HG03045 (cell line): ENCODE data around the gene KMT2E.
A peak's percentile ranks its signal among the peaks of the same experiment; 100 is the strongest.

ENCODE experiments used
- ATAC-seq: cut with Tn5 transposase; IDR thresholded peaks from one replicate; pipeline ENCODE4 v1.9.1; 2021; ENCODE audit warnings: mild to moderate bottlenecking, moderate library complexity; ENCODE audit not compliant: unreplicated experiment

The KMT2E gene

GRCh38 chr7:105009667-105010503 is 4.1 kb upstream of the KMT2E start:
- ATAC-seq, result no peak

- ATAC-seq, result no peak
These were observed 3.4 kb upstream of the KMT2E start for GRCh38 chr7:105010504-105011130.

GRCh38 chr7:105011141-105011830 is 2.7 kb upstream of the KMT2E start:
- no peak for ATAC-seq

GRCh38 chr7:105011831-105012502 is 2.0 kb upstream of the KMT2E start:
- no peak for ATAC-seq

GRCh38 chr7:105012503-105013220 is 1.3 kb upstream of the KMT2E start:
- ATAC-seq, result peak; percentile 73

- ATAC-seq, result peak; percentile 44
These were observed 687 bp upstream of the KMT2E start for GRCh38 chr7:105013221-105013815.

GRCh38 chr7:105014693-105015389 is 836 bp downstream of the KMT2E start:
- ATAC-seq, result no peak

- ATAC-seq, result no peak
These were observed 1.5 kb downstream of the KMT2E start for GRCh38 chr7:105015390-105015965.

- ATAC-seq, result no peak
These were observed 2.2 kb downstream of the KMT2E start for GRCh38 chr7:105016068-105016708.

GRCh38 chr7:105016709-105017656 is 3.0 kb downstream of the KMT2E start:
- no peak for ATAC-seq

GRCh38 chr7:105017657-105018365 is 3.8 kb downstream of the KMT2E start:
- ATAC-seq, result no peak

- no peak for ATAC-seq
These were observed 5.3 kb downstream of the KMT2E start for GRCh38 chr7:105019269-105019668.

- no peak for ATAC-seq
These were observed 6.9 kb downstream of the KMT2E start for GRCh38 chr7:105020926-105021325.

- no peak for ATAC-seq
These were observed 7.3 kb downstream of the KMT2E start for GRCh38 chr7:105021352-105021751.

GRCh38 chr7:105021967-105022366 is 8.0 kb downstream of the KMT2E start:
- no peak for ATAC-seq

GRCh38 chr7:105022458-105022857 is 8.5 kb downstream of the KMT2E start:
- ATAC-seq, result no peak

GRCh38 chr7:105024734-105025133 is 10.7 kb downstream of the KMT2E start:
- ATAC-seq, result no peak
